SH-SY5Y (cell line): ENCODE data around the gene AGR3.

Experiments
- GATA2 ChIP-seq: IDR thresholded peaks from 2 replicates; pipeline ENCODE4 v1.6.1; 2011; ENCODE audit warnings: mild to moderate bottlenecking, low read depth, low read length
- GATA3 ChIP-seq: IDR thresholded peaks from 2 replicates; pipeline ENCODE4 v1.6.1; 2011; ENCODE audit warnings: low read depth, mild to moderate bottlenecking, low read length, moderate library complexity

- TF ChIP-seq GATA2 (no peak), GATA3 (no peak)
These were observed 7.7 kb downstream of the AGR3 start for GRCh38 chr7:16874066-16874465.
